HepG2 (cell line): Measurements from ENCODE around the gene TCF25. TPM values are rescaled to one million over a fixed set of nuclear protein-coding genes. Genes with fewer than 3 reads are reported as not detected.

ENCODE experiments used
- CAMTA2 ChIP-seq: sonication (generic); formaldehyde crosslinking; IDR thresholded peaks from 2 replicates; pipeline ENCODE4 v1.4.0; 2020; ENCODE audit warnings: mild to moderate bottlenecking, missing genetic modification reagents, borderline replicate concordance
- GATAD1 ChIP-seq: IDR thresholded peaks from 2 replicates; pipeline ENCODE4 v1.6.1; 2016; ENCODE audit warnings: missing genetic modification reagents, missing compliant biosample characterization
- HNRNPL ChIP-seq: fragments of 200-400 bp; formaldehyde crosslinking; IDR thresholded peaks from 2 replicates; pipeline ENCODE4 v1.6.1; 2017; ENCODE audit warnings: mild to moderate bottlenecking, low read depth, low read length
- MAF1 ChIP-seq: sonication (generic); formaldehyde crosslinking; IDR thresholded peaks from 2 replicates; pipeline ENCODE4 v1.5.0; 2020; ENCODE audit warnings: missing genetic modification reagents, borderline replicate concordance
- NCOA5 ChIP-seq: sonication (generic); formaldehyde crosslinking; IDR thresholded peaks from 2 replicates; pipeline ENCODE4 v1.4.0; 2020; ENCODE audit warnings: missing genetic modification reagents
- TEAD2 ChIP-seq: sonication (generic); formaldehyde crosslinking; IDR thresholded peaks from 2 replicates; pipeline ENCODE4 v1.9.0; 2021; ENCODE audit warnings: missing genetic modification reagents
- THAP11 ChIP-seq: IDR thresholded peaks from 2 replicates; pipeline ENCODE4 v1.6.1; 2016; ENCODE audit warnings: missing biosample characterization, missing genetic modification reagents
- ZNF274 ChIP-seq: sonication (generic); formaldehyde crosslinking; IDR thresholded peaks from 2 replicates; pipeline ENCODE4 v1.5.1; 2020; ENCODE audit warnings: mild to moderate bottlenecking, missing genetic modification reagents
- ZNF572 ChIP-seq: sonication (generic); formaldehyde crosslinking; IDR thresholded peaks from 2 replicates; pipeline ENCODE4 v1.5.1; 2020; ENCODE audit warnings: mild to moderate bottlenecking, missing genetic modification reagents
- ZNF781 ChIP-seq: sonication (generic); formaldehyde crosslinking; IDR thresholded peaks from 2 replicates; pipeline ENCODE4 v1.5.1; 2020; ENCODE audit warnings: borderline replicate concordance, mild to moderate bottlenecking, missing genetic modification reagents; ENCODE audit errors: not compliant biosample characterization
- ZNF788 ChIP-seq: sonication (generic); formaldehyde crosslinking; IDR thresholded peaks from 2 replicates; pipeline ENCODE4 v1.5.0; 2020; ENCODE audit warnings: mild to moderate bottlenecking, missing genetic modification reagents, borderline replicate concordance
- polyA plus RNA-seq, 8 experiments: library from polyadenylated mRNA; depleted of rRNA in 3 of 8; stranded (reverse) in 7 of 8; unstranded in 1 of 8; fragments of >200 nt; fragmentation: Illumina TruSeq in 4 of 8; extraction: Trizol in 4 of 8; gene quantifications; 2 replicates each; pipeline versions ENCODE4 v1.2.1 to v1.2.3, GENCODE V29; 2011 to 2016; ENCODE audit warnings: low read depth in 4 of 8, missing spikeins in 1 of 8, mixed read lengths in 1 of 8; ENCODE audit not compliant: insufficient read depth in 1 of 8
- total RNA-seq, 5 experiments: library from RNA; depleted of rRNA; stranded (reverse); fragments of >200 nt; fragmentation: Illumina TruSeq; extraction: Trizol; gene quantifications; 2 replicates each; pipeline ENCODE4 v1.2.3, GENCODE V29; 2016; ENCODE audit warnings: low read depth in 1 of 5
- TF ChIP-seq, protein P1 (sequence below): sonication (generic); formaldehyde crosslinking; IDR thresholded peaks from 2 replicates; pipeline ENCODE4 v1.5.1; 2020; ENCODE audit warnings: mild to moderate bottlenecking, missing genetic modification reagents, moderate library complexity
- TF ChIP-seq, protein P2 (sequence below): fragments of 450-650 bp; IDR thresholded peaks from 2 replicates; pipeline ENCODE4 v1.6.1; 2017
- TF ChIP-seq, protein P3 (sequence below): sonication (generic); formaldehyde crosslinking; IDR thresholded peaks from 2 replicates; pipeline ENCODE4 v1.8.1; 2023; ENCODE audit warnings: mild to moderate bottlenecking, moderate library complexity, missing genetic modification reagents
- TF ChIP-seq, protein P4 (sequence below): sonication (generic); formaldehyde crosslinking; IDR thresholded peaks from 2 replicates; pipeline ENCODE4 v1.4.0; 2020; ENCODE audit warnings: missing genetic modification reagents, mild to moderate bottlenecking, borderline replicate concordance
- TF ChIP-seq, protein P5 (sequence below): sonication (generic); formaldehyde crosslinking; IDR thresholded peaks from 2 replicates; pipeline ENCODE4 v1.8.1; 2023; ENCODE audit warnings: mild to moderate bottlenecking, missing genetic modification reagents
- TF ChIP-seq, protein P6 (sequence below): sonication (generic); formaldehyde crosslinking; IDR thresholded peaks from 2 replicates; pipeline ENCODE4 v1.8.1; 2023; ENCODE audit warnings: mild to moderate bottlenecking, missing genetic modification reagents

The TCF25 gene
- total and polyA plus RNA-seq, 2 of the 13 experiments (the other 11 are each of a cell fraction or from before 2014, with no cell fraction given), result 138 to 206 TPM

DNA sequence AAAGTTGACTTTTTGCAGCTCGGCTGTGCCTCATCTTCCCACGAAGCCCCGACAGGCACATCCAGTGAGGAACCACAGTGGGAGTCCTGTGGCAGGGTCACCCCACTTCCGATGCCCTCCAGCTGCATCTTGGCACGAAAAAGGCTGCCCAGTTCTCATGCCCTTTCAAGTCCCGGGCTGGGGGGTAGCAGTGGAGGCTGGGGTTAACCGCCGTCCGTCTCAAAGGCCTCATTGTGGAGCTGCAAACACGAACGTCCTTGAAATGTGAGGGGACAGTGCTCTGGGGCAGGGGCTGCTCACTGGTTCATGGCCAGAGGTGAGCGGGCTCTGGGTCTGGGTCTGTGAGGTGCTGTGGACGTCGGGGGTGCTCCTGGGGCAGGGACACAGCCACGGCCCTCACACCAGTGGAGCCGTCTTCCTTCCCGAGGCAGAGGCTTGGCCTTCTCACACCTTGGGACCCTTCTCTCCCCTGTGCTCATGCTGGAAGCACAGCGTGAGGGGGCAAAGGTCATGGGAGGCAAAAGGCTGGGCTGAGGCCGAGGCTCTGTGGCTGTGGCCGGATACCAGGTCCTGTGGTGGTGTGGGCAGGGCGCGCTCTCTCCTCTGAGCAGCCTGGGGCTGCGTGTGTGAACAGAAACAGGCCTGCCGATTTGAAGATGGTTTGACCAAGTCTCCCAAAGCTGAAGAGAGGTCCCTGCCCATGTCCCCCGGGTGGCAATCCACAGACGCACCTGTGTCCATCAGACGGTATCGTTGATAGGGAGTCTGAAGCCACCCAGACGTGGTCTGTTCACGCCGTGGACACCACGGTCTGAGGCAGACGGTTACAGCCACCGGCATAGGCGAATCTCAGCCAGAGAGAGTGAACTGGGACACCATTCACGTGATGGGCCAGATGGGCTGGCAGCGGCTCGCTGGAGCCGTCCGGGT, 42.2 kb downstream of the TCF25 start (continued):
- TF ChIP-seq, protein P1, sequence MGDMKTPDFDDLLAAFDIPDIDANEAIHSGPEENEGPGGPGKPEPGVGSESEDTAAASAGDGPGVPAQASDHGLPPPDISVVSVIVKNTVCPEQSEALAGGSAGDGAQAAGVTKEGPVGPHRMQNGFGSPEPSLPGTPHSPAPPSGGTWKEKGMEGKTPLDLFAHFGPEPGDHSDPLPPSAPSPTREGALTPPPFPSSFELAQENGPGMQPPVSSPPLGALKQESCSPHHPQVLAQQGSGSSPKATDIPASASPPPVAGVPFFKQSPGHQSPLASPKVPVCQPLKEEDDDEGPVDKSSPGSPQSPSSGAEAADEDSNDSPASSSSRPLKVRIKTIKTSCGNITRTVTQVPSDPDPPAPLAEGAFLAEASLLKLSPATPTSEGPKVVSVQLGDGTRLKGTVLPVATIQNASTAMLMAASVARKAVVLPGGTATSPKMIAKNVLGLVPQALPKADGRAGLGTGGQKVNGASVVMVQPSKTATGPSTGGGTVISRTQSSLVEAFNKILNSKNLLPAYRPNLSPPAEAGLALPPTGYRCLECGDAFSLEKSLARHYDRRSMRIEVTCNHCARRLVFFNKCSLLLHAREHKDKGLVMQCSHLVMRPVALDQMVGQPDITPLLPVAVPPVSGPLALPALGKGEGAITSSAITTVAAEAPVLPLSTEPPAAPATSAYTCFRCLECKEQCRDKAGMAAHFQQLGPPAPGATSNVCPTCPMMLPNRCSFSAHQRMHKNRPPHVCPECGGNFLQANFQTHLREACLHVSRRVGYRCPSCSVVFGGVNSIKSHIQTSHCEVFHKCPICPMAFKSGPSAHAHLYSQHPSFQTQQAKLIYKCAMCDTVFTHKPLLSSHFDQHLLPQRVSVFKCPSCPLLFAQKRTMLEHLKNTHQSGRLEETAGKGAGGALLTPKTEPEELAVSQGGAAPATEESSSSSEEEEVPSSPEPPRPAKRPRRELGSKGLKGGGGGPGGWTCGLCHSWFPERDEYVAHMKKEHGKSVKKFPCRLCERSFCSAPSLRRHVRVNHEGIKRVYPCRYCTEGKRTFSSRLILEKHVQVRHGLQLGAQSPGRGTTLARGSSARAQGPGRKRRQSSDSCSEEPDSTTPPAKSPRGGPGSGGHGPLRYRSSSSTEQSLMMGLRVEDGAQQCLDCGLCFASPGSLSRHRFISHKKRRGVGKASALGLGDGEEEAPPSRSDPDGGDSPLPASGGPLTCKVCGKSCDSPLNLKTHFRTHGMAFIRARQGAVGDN (CRISPR knock-in tag), result peak; percentile 100
- TF ChIP-seq ZNF781 (CRISPR knock-in tag) (peak; percentile 53), HNRNPL (peak; percentile 100), TEAD2 (CRISPR knock-in tag) (peak; percentile 48; the same call in 1 of the 2 replicates), CAMTA2 (CRISPR knock-in tag) (no peak), GATAD1 (CRISPR knock-in tag) (peak; percentile 74), NCOA5 (no peak; the same call in 1 of the 2 replicates), MAF1 (peak; percentile 81; the same call in 1 of the 2 replicates), ZNF274 (CRISPR knock-in tag) (peak; percentile 99), ZNF788 (peak; percentile 94), ZNF572 (CRISPR knock-in tag) (no peak), THAP11 (peak; percentile 73)
- TF ChIP-seq, protein P2, sequence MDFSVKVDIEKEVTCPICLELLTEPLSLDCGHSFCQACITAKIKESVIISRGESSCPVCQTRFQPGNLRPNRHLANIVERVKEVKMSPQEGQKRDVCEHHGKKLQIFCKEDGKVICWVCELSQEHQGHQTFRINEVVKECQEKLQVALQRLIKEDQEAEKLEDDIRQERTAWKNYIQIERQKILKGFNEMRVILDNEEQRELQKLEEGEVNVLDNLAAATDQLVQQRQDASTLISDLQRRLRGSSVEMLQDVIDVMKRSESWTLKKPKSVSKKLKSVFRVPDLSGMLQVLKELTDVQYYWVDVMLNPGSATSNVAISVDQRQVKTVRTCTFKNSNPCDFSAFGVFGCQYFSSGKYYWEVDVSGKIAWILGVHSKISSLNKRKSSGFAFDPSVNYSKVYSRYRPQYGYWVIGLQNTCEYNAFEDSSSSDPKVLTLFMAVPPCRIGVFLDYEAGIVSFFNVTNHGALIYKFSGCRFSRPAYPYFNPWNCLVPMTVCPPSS, result no peak
- TF ChIP-seq, protein P3, sequence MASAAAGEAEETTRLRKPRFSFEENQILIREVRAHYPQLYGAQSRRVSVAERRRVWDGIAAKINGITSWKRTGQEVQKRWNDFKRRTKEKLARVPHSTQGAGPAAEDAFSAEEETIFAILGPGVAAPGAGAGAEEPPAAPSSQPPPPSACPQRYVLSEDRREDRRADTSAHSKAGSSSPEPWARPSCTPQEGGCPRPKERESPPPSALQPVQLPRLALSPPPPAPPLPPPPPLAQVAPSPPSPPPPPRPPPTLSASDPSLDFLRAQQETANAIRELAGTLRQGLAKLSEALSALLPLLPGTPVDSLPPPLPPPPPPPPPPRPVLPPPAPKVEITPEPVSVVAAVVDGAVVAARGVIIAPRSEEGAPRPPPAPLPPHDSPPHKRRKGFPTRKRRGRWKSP (CRISPR knock-in tag), result 0 out of 2 replicates have a peak, but pooled peaks have one; percentile 68
- TF ChIP-seq, protein P4, sequence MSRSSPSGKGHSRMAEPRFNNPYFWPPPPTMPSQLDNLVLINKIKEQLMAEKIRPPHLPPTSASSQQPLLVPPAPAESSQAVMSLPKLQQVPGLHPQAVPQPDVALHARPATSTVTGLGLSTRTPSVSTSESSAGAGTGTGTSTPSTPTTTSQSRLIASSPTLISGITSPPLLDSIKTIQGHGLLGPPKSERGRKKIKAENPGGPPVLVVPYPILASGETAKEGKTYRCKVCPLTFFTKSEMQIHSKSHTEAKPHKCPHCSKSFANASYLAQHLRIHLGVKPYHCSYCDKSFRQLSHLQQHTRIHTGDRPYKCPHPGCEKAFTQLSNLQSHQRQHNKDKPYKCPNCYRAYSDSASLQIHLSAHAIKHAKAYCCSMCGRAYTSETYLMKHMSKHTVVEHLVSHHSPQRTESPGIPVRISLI (CRISPR knock-in tag), result peak; percentile 39; the same call in 1 of the 2 replicates
- TF ChIP-seq, protein P5, sequence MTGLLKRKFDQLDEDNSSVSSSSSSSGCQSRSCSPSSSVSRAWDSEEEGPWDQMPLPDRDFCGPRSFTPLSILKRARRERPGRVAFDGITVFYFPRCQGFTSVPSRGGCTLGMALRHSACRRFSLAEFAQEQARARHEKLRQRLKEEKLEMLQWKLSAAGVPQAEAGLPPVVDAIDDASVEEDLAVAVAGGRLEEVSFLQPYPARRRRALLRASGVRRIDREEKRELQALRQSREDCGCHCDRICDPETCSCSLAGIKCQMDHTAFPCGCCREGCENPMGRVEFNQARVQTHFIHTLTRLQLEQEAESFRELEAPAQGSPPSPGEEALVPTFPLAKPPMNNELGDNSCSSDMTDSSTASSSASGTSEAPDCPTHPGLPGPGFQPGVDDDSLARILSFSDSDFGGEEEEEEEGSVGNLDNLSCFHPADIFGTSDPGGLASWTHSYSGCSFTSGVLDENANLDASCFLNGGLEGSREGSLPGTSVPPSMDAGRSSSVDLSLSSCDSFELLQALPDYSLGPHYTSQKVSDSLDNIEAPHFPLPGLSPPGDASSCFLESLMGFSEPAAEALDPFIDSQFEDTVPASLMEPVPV (CRISPR knock-in tag), result 0 out of 2 replicates have a peak, but pooled peaks have one; percentile 32
- TF ChIP-seq, protein P6, sequence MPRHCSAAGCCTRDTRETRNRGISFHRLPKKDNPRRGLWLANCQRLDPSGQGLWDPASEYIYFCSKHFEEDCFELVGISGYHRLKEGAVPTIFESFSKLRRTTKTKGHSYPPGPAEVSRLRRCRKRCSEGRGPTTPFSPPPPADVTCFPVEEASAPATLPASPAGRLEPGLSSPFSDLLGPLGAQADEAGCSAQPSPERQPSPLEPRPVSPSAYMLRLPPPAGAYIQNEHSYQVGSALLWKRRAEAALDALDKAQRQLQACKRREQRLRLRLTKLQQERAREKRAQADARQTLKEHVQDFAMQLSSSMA (CRISPR knock-in tag), result peak; percentile 68; the same call in 1 of the 2 replicates
